Uterus (tissue), 4 donors: ENCODE data around the gene TMEM82. TPM values are rescaled to one million over a fixed set of nuclear protein-coding genes. Genes with fewer than 3 reads are reported as not detected.
A peak's percentile ranks its signal among the peaks of the same experiment; 100 is the strongest.

Experiments
- DNase-seq, 2 donors: peaks; one replicate each; pipeline ENCODE4 v3.0.0-alpha.2; 2019 to 2020
- H3K27ac ChIP-seq, 2 donors: fragments of 200-600 bp; sonication (generic); 1 replicate in 1 of 2; 2 replicates in 1 of 2; pipeline ENCODE4 v1.5.1; 2016 to 2018
- H3K27me3 ChIP-seq, 2 donors: fragments of 200-600 bp; sonication (generic); one replicate each; pipeline ENCODE4 v1.5.1; 2018 to 2019; ENCODE audit warnings: control low read depth in 1 of 2
- H3K36me3 ChIP-seq, 2 donors: fragments of 200-600 bp; sonication (generic); one replicate each; pipeline ENCODE4 v1.5.1; 2019; ENCODE audit warnings: control low read depth in 1 of 2
- H3K4me1 ChIP-seq, 2 donors: fragments of 200-600 bp; sonication (generic); one replicate each; pipeline ENCODE4 v1.5.1; 2018 to 2019; ENCODE audit warnings: control low read depth in 1 of 2
- H3K4me3 ChIP-seq, 2 donors: fragments of 200-600 bp; sonication (generic); 1 replicate in 1 of 2; 2 replicates in 1 of 2; pipeline ENCODE4 v1.5.1; 2018 to 2019; ENCODE audit warnings: mild to moderate bottlenecking in 1 of 2
- H3K9me3 ChIP-seq, 2 donors: fragments of 200-600 bp; sonication (generic); one replicate each; pipeline ENCODE4 v1.5.1; 2019; ENCODE audit warnings: control low read depth in 1 of 2
- POLR2A ChIP-seq, 2 donors: fragments of 450-650 bp; IDR thresholded peaks; one replicate each; pipeline ENCODE4 v1.6.1; 2016; ENCODE audit warnings: antibody characterized with exemption in 2 of 2, mild to moderate bottlenecking in 1 of 2, moderate library complexity in 1 of 2
- intact Hi-C: fragments of 100-400 bp; cut with DNase I; formaldehyde crosslinking; loops from one replicate; pipeline ENCODE4 v1.15.1; 2023; ENCODE audit warnings: low total_unique reads
- total RNA-seq, 4 donors: library from RNA; depleted of rRNA in 3 of 4; stranded (reverse); fragments of >200 nt in 3 of 4; gene quantifications; one replicate each; pipeline versions ENCODE4 v1.1.0 to v1.2.4, GENCODE V29; 2014 to 2023
- TF ChIP-seq, protein P1 (sequence below), 4 experiments: fragments of 200-600 bp in 2 of 4; fragments of 450-650 bp in 2 of 4; sonication (generic) in 2 of 4; IDR thresholded peaks; one replicate each; pipeline ENCODE4 v1.5.1; 2016 to 2019; ENCODE audit warnings: antibody characterized with exemption in 4 of 4, mild to moderate bottlenecking in 2 of 4, moderate library complexity in 1 of 4
- donor health status: DM: yes; HTN: yes; CAD: no.

The TMEM82 gene
- total RNA-seq, 4 donors from 2014 or later, result not detected

- intact Hi-C loops, result no loop called here
- H3K27me3 ChIP-seq, result no peaks in the 10 kb centered on the region
- H3K4me1 ChIP-seq, result no peaks in the 10 kb centered on the region
- no peaks in the 10 kb centered on the region for H3K9me3 ChIP-seq
- TF ChIP-seq, protein P1, sequence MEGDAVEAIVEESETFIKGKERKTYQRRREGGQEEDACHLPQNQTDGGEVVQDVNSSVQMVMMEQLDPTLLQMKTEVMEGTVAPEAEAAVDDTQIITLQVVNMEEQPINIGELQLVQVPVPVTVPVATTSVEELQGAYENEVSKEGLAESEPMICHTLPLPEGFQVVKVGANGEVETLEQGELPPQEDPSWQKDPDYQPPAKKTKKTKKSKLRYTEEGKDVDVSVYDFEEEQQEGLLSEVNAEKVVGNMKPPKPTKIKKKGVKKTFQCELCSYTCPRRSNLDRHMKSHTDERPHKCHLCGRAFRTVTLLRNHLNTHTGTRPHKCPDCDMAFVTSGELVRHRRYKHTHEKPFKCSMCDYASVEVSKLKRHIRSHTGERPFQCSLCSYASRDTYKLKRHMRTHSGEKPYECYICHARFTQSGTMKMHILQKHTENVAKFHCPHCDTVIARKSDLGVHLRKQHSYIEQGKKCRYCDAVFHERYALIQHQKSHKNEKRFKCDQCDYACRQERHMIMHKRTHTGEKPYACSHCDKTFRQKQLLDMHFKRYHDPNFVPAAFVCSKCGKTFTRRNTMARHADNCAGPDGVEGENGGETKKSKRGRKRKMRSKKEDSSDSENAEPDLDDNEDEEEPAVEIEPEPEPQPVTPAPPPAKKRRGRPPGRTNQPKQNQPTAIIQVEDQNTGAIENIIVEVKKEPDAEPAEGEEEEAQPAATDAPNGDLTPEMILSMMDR (IDR thresholded peaks at IDR 0.05), result no peak
- no peak for TF ChIP-seq POLR2A (IDR thresholded peaks at IDR 0.05)
- no peak for DNase-seq
- H3K4me3 ChIP-seq, result no peak overlapping the region
- H3K36me3 ChIP-seq, result no peaks in the 10 kb centered on the region
- H3K27ac ChIP-seq, result no peak overlapping the region
Observed at GRCh38 chr1:15739259-15739658, 3.0 kb upstream of the TMEM82 start.

GRCh38 chr1:15739745-15740144, 2.6 kb upstream of the TMEM82 start:
- Histone ChIP-seq H3K36me3 (no peaks in the 10 kb centered on the region), H3K27ac (no peak overlapping the region), H3K9me3 (no peaks in the 10 kb centered on the region), H3K4me3 (no peak overlapping the region), H3K27me3 (no peaks in the 10 kb centered on the region), H3K4me1 (no peaks in the 10 kb centered on the region)
- TF ChIP-seq, protein P1 (IDR thresholded peaks at IDR 0.05), result no peak
- no peak for TF ChIP-seq POLR2A (IDR thresholded peaks at IDR 0.05)
- peak in 1 of 2 donors; percentile 12 for DNase-seq
- intact Hi-C loops, result loop anchor here (10.0 kb wide), 1 partner anchor 145 kb away; no protein-coding TSS in a partner anchor

GRCh38 chr1:15740924-15741850, 1.1 kb upstream of the TMEM82 start:
- H3K4me1 ChIP-seq, result no peaks in the 10 kb centered on the region
- TF ChIP-seq POLR2A (IDR thresholded peaks at IDR 0.05), result no peak
- TF ChIP-seq, protein P1 (IDR thresholded peaks at IDR 0.05), result peak; percentile 75 to 90 (median 85)
- peak; percentile 80 to 82 for DNase-seq
- H3K27me3 ChIP-seq, result no peaks in the 10 kb centered on the region
- H3K27ac ChIP-seq, result no peak overlapping the region
- no peaks in the 10 kb centered on the region for H3K36me3 ChIP-seq
- no peaks in the 10 kb centered on the region for H3K9me3 ChIP-seq
- intact Hi-C loops, result loop anchor here (10.0 kb wide), 1 partner anchor 146 kb away; no protein-coding TSS in a partner anchor
- H3K4me3 ChIP-seq, result no peak overlapping the region

GRCh38 chr1:15744122-15744679, 1.9 kb downstream of the TMEM82 start:
- Histone ChIP-seq H3K9me3 (no peaks in the 10 kb centered on the region), H3K27me3 (no peaks in the 10 kb centered on the region), H3K4me3 (no peak overlapping the region), H3K4me1 (peaks cover 4 to 6% of the 10 kb centered on the region in 2 donors), H3K36me3 (no peaks in the 10 kb centered on the region), H3K27ac (no peak overlapping the region)
- intact Hi-C loops, result loop anchor here (10.0 kb wide), 1 partner anchor 149 kb away; no protein-coding TSS in a partner anchor
- TF ChIP-seq POLR2A (IDR thresholded peaks at IDR 0.05), result no peak
- TF ChIP-seq, protein P1 (IDR thresholded peaks at IDR 0.05), result no peak
- DNase-seq, result peak in 1 of 2 donors; percentile 13

GRCh38 chr1:15747378-15747777, 5.1 kb downstream of the TMEM82 start:
- intact Hi-C loops, result loop anchor here (10.0 kb wide), 1 partner anchor 153 kb away; no protein-coding TSS in a partner anchor
- H3K36me3 ChIP-seq, result no peaks in the 10 kb centered on the region
- no peaks in the 10 kb centered on the region for H3K9me3 ChIP-seq
- H3K27ac ChIP-seq, result no peak overlapping the region
- peak in 1 of 2 donors; percentile 12 for DNase-seq
- H3K4me3 ChIP-seq, result no peak overlapping the region
- peaks cover 9 to 16% of the 10 kb centered on the region in 2 donors for H3K4me1 ChIP-seq
- TF ChIP-seq, protein P1 (IDR thresholded peaks at IDR 0.05), result no peak
- no peak for TF ChIP-seq POLR2A (IDR thresholded peaks at IDR 0.05)
- H3K27me3 ChIP-seq, result no peaks in the 10 kb centered on the region
